Trophoblast cell (in vitro differentiated cells and primary cell): Measurements from ENCODE around the gene CAD.

ENCODE experiments used
- DNase-seq, 2 donors: peaks; one replicate each; pipeline ENCODE4 v3.0.0-alpha.2; 2016
- H2AFZ ChIP-seq: 2 replicates; pipeline ENCODE4 v1.6.1; 2013; ENCODE audit warnings: low read length, moderate library complexity, mild to moderate bottlenecking; ENCODE audit not compliant: insufficient read depth, poor library complexity
- H2AK5ac ChIP-seq: 2 replicates; pipeline ENCODE4 v1.6.1; 2013; ENCODE audit warnings: mild to moderate bottlenecking, low read length
- H2BK120ac ChIP-seq: 2 replicates; pipeline ENCODE4 v1.6.1; 2013; ENCODE audit warnings: low read length, mild to moderate bottlenecking, moderate library complexity; ENCODE audit not compliant: insufficient read depth, poor library complexity
- H2BK12ac ChIP-seq: 2 replicates; pipeline ENCODE4 v1.6.1; 2013; ENCODE audit warnings: mild to moderate bottlenecking, low read length, moderate library complexity
- H2BK5ac ChIP-seq: 2 replicates; pipeline ENCODE4 v1.6.1; 2013; ENCODE audit warnings: low read length, low read depth, moderate library complexity, mild to moderate bottlenecking; ENCODE audit not compliant: poor library complexity
- H3K14ac ChIP-seq: 2 replicates; pipeline ENCODE4 v1.6.1; 2013; ENCODE audit warnings: mild to moderate bottlenecking, low read length
- H3K18ac ChIP-seq: 2 replicates; pipeline ENCODE4 v1.6.1; 2013; ENCODE audit warnings: mild to moderate bottlenecking, low read length
- H3K23ac ChIP-seq: 2 replicates; pipeline ENCODE4 v1.6.1; 2013; ENCODE audit warnings: low read length
- H3K27ac ChIP-seq: 2 replicates; pipeline ENCODE4 v1.5.1; 2013; ENCODE audit warnings: low read depth, mild to moderate bottlenecking, inconsistent platforms, low read length, moderate library complexity
- H3K27me3 ChIP-seq: 2 replicates; pipeline ENCODE4 v1.6.1; 2013; ENCODE audit warnings: inconsistent platforms, mild to moderate bottlenecking, low read length, moderate library complexity; ENCODE audit not compliant: insufficient read depth
- H3K36me3 ChIP-seq, 2 experiments: 1 replicate in 1 of 2; 2 replicates in 1 of 2; pipeline ENCODE4 v1.6.1; 2013; ENCODE audit warnings: low read length in 2 of 2, mild to moderate bottlenecking in 2 of 2, moderate library complexity in 1 of 2; ENCODE audit not compliant: insufficient read depth in 2 of 2, control insufficient read depth in 1 of 2
- H3K4ac ChIP-seq: 2 replicates; pipeline ENCODE4 v1.6.1; 2013; ENCODE audit warnings: low read depth, mild to moderate bottlenecking, low read length, moderate library complexity
- H3K4me1 ChIP-seq, 2 experiments: 1 replicate in 1 of 2; 2 replicates in 1 of 2; pipeline ENCODE4 v1.6.1; 2013; ENCODE audit warnings: low read length in 2 of 2, mild to moderate bottlenecking in 2 of 2, moderate library complexity in 1 of 2; ENCODE audit not compliant: insufficient read depth in 2 of 2, control insufficient read depth in 1 of 2
- H3K4me2 ChIP-seq: 2 replicates; pipeline ENCODE4 v1.6.1; 2013; ENCODE audit warnings: inconsistent platforms, mild to moderate bottlenecking, low read length, moderate library complexity
- H3K4me3 ChIP-seq: 2 replicates; pipeline ENCODE4 v1.5.1; 2013; ENCODE audit warnings: mild to moderate bottlenecking, low read depth, low read length, inconsistent platforms
- H3K79me1 ChIP-seq: one replicate; pipeline ENCODE4 v1.6.1; 2013; ENCODE audit warnings: low read length
- H3K79me2 ChIP-seq: 2 replicates; pipeline ENCODE4 v1.6.1; 2013; ENCODE audit warnings: low read length, mild to moderate bottlenecking; ENCODE audit not compliant: control insufficient read depth, insufficient read depth, poor library complexity
- H3K9ac ChIP-seq: 2 replicates; pipeline ENCODE4 v1.6.1; 2013; ENCODE audit warnings: mild to moderate bottlenecking, low read length
- H3K9me3 ChIP-seq: 2 replicates; pipeline ENCODE4 v1.6.1; 2013; ENCODE audit warnings: low read depth, mild to moderate bottlenecking, control low read depth, inconsistent platforms, low read length; ENCODE audit not compliant: insufficient read depth
- H4K12ac ChIP-seq: 2 replicates; pipeline ENCODE4 v1.6.1; 2013; ENCODE audit warnings: low read depth, mild to moderate bottlenecking, low read length, moderate library complexity
- H4K8ac ChIP-seq: 2 replicates; pipeline ENCODE4 v1.6.1; 2013; ENCODE audit warnings: low read depth, mild to moderate bottlenecking, low read length, moderate library complexity
- H4K91ac ChIP-seq: one replicate; pipeline ENCODE4 v1.6.1; 2013; ENCODE audit warnings: low read depth, mild to moderate bottlenecking, low read length, moderate library complexity
- WGBS: extraction: QIAGEN DNeasy Blood & Tissue Kit; methylation state at CpG from one replicate; pipeline ENCODE4 v1.1.7; 2013; ENCODE audit warnings: missing lambda C conversion rate; ENCODE audit not compliant: insufficient read length, insufficient coverage; ENCODE audit errors: extremely low coverage; 5-methylcytosine and 5-hydroxymethylcytosine counted together

CAD gene

DNA sequence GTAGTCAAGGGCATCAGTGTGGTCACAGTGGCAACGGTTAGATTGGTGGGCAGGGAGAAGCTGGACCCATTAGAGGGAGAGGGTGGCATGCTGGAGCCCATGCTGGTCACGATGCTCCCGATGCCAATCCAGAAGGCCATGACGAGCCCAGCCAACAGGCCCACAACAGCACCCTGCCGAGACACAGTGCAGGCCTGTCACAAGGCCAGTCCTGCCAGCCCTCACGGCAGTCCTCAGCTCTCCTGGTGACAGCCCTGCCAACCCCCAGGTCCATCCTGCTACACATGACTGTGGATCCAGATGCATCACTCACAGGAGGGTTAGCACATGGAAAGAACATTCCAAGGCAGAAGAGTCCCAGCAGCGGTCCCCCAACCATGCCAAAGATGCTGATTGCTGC is 15.5 kb upstream of the CAD start:
- Histone ChIP-seq H2AK5ac (no peak overlapping the region), H3K9ac (no peak overlapping the region), H3K23ac (no peak overlapping the region), H2BK12ac (no peak overlapping the region), H3K9me3 (peaks cover 2% of the 10 kb centered on the region), H2AFZ (no peak overlapping the region), H3K79me2 (no peaks in the 10 kb centered on the region), H3K79me1 (peaks cover 7% of the 10 kb centered on the region), H3K36me3 (peaks cover 59 to 72% of the 10 kb centered on the region in 2 experiments), H3K4me2 (no peak overlapping the region), H3K27me3 (no peaks in the 10 kb centered on the region), H4K91ac (no peak overlapping the region), H2BK5ac (no peak overlapping the region), H3K14ac (no peak overlapping the region), H3K4me3 (peak overlapping the region; percentile 40), H3K4me1 (peaks cover 7 to 12% of the 10 kb centered on the region in 2 experiments), H3K18ac (no peak overlapping the region), H3K27ac (no peak overlapping the region), H2BK120ac (no peak overlapping the region), H4K8ac (no peak overlapping the region), H4K12ac (no peak overlapping the region), H3K4ac (no peak overlapping the region)
- DNase-seq, result no peak
- no CpG with 5 or more reads among the region's 7 CpGs for WGBS

DNA sequence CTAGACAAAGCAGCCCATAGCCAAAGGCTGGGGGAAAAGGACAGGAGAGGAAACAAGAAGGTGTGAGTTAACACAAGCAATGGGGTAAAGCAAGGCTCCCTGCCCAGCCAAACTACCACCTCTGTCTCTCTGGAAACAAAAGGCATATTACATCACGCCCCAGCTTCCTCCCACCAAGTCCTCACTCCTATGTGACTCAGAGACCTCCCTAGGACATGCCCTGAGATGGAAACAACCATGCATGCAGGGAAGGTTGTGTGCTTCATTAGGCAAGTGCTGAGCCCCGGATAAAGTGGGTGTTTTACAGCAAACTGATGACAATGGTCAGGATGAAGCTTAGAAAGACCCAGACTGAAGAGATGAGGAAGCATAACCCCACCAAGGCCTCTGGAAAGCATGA is 14.3 kb upstream of the CAD start:
- H3K79me2 ChIP-seq, result no peaks in the 10 kb centered on the region
- H4K8ac ChIP-seq, result no peak overlapping the region
- no peak overlapping the region for H4K91ac ChIP-seq
- peaks cover 7% of the 10 kb centered on the region for H3K79me1 ChIP-seq
- no peak overlapping the region for H3K4me3 ChIP-seq
- H2AK5ac ChIP-seq, result no peak overlapping the region
- H3K4me2 ChIP-seq, result no peak overlapping the region
- DNase-seq, result no peak
- H2AFZ ChIP-seq, result no peak overlapping the region
- no peak overlapping the region for H3K14ac ChIP-seq
- H4K12ac ChIP-seq, result no peak overlapping the region
- no peaks in the 10 kb centered on the region for H3K27me3 ChIP-seq
- no CpG with 5 or more reads among the region's 2 CpGs for WGBS
- no peak overlapping the region for H3K23ac ChIP-seq
- no peak overlapping the region for H2BK5ac ChIP-seq
- H2BK120ac ChIP-seq, result no peak overlapping the region
- H3K9ac ChIP-seq, result no peak overlapping the region
- peaks cover 7 to 21% of the 10 kb centered on the region in 2 experiments for H3K4me1 ChIP-seq
- H3K9me3 ChIP-seq, result peaks cover 2% of the 10 kb centered on the region
- H2BK12ac ChIP-seq, result no peak overlapping the region
- H3K18ac ChIP-seq, result no peak overlapping the region
- H3K4ac ChIP-seq, result no peak overlapping the region
- H3K36me3 ChIP-seq, result peaks cover 68 to 83% of the 10 kb centered on the region in 2 experiments
- H3K27ac ChIP-seq, result no peak overlapping the region

DNA sequence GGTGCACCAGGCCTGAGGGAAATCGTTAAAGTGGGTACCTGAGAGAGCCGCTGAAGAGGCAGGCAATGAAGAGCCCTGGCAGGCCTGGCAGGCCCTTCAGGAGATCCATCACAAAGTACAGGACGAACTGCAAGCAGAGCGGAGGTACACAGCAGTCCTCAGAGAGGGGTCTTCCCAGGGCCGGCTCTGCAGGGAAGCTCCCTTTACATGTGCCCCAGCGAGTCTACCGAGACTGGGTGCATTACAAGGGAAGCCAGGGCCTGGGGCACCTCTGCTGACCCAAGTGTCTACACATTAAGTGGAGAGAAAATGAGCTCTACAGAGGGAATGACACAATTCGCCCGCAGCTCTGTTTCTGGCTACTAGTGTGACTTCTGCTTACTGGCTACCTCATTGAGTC is 13.4 kb upstream of the CAD start:
- H2AFZ ChIP-seq, result no peak overlapping the region
- H3K27me3 ChIP-seq, result no peaks in the 10 kb centered on the region
- H3K4me2 ChIP-seq, result no peak overlapping the region
- peaks cover 74 to 89% of the 10 kb centered on the region in 2 experiments for H3K36me3 ChIP-seq
- H2BK120ac ChIP-seq, result no peak overlapping the region
- H3K27ac ChIP-seq, result no peak overlapping the region
- peaks cover 5% of the 10 kb centered on the region for H3K79me2 ChIP-seq
- no peak overlapping the region for H3K4ac ChIP-seq
- WGBS, result no CpG with 5 or more reads among the region's 9 CpGs
- no peak overlapping the region for H3K9ac ChIP-seq
- no peak overlapping the region for H4K8ac ChIP-seq
- no peak overlapping the region for H3K23ac ChIP-seq
- H3K18ac ChIP-seq, result no peak overlapping the region
- H3K4me1 ChIP-seq, result peaks cover 15 to 25% of the 10 kb centered on the region in 2 experiments
- H2BK5ac ChIP-seq, result no peak overlapping the region
- H4K12ac ChIP-seq, result no peak overlapping the region
- no peak overlapping the region for H3K14ac ChIP-seq
- H2BK12ac ChIP-seq, result no peak overlapping the region
- H3K79me1 ChIP-seq, result peaks cover 12% of the 10 kb centered on the region
- no peak overlapping the region for H2AK5ac ChIP-seq
- peaks cover 2% of the 10 kb centered on the region for H3K9me3 ChIP-seq
- H4K91ac ChIP-seq, result no peak overlapping the region
- no peak overlapping the region for H3K4me3 ChIP-seq
- DNase-seq, result no peak

DNA sequence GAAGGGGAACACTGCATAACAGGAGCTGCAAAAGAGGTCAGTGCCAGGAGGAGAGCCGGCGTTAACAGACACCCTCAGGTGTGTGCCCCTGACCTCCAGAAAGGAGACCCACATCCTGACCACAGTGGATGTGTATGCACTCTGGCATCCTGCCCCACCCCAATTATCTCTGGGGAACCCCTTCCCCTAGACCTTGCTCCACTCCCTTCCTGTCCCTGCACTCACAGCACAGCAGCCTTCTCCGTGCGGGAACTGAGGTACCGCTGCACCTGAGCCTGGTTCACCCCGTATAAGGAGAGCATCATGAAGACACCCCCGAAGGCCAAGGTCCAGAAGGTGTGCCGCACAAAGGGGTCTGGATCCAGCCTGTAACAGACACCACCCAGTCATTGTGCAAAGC is 12.6 kb upstream of the CAD start:
- H3K4ac ChIP-seq, result no peak overlapping the region
- peaks cover 11 to 23% of the 10 kb centered on the region in 2 experiments for H3K4me1 ChIP-seq
- H4K8ac ChIP-seq, result no peak overlapping the region
- H3K36me3 ChIP-seq, result peaks cover 71 to 85% of the 10 kb centered on the region in 2 experiments
- no peak overlapping the region for H3K23ac ChIP-seq
- no peak overlapping the region for H2BK5ac ChIP-seq
- no peak overlapping the region for H3K9ac ChIP-seq
- no peak overlapping the region for H3K18ac ChIP-seq
- no peak overlapping the region for H2AFZ ChIP-seq
- H3K4me2 ChIP-seq, result no peak overlapping the region
- no peak overlapping the region for H4K91ac ChIP-seq
- H3K4me3 ChIP-seq, result no peak overlapping the region
- no peak overlapping the region for H2BK12ac ChIP-seq
- no CpG with 5 or more reads among the region's 8 CpGs for WGBS
- H3K9me3 ChIP-seq, result peaks cover 2% of the 10 kb centered on the region
- no peak overlapping the region for H3K14ac ChIP-seq
- no peak overlapping the region for H4K12ac ChIP-seq
- H3K27me3 ChIP-seq, result no peaks in the 10 kb centered on the region
- peaks cover 12% of the 10 kb centered on the region for H3K79me1 ChIP-seq
- H3K79me2 ChIP-seq, result peaks cover 5% of the 10 kb centered on the region
- no peak overlapping the region for H3K27ac ChIP-seq
- no peak for DNase-seq
- H2BK120ac ChIP-seq, result no peak overlapping the region
- H2AK5ac ChIP-seq, result no peak overlapping the region
